Activated CD8-positive, alpha-beta memory T cell treated with anti-CD3 and anti-CD28 coated beads, Interleukin-2, amount 50 U/mL, for 48 hours (primary cell): ENCODE results near the gene KRTAP2-4.
"Not testable (repeated sequence)": the region's sequence is repeated elsewhere in the genome, so short reads cannot be mapped to it uniquely, and the experiment has no call there.

Experiments used
- DNase-seq: peaks from one replicate; pipeline ENCODE4 v3.0.0-alpha.2; 2020

KRTAP2-4 gene

DNA sequence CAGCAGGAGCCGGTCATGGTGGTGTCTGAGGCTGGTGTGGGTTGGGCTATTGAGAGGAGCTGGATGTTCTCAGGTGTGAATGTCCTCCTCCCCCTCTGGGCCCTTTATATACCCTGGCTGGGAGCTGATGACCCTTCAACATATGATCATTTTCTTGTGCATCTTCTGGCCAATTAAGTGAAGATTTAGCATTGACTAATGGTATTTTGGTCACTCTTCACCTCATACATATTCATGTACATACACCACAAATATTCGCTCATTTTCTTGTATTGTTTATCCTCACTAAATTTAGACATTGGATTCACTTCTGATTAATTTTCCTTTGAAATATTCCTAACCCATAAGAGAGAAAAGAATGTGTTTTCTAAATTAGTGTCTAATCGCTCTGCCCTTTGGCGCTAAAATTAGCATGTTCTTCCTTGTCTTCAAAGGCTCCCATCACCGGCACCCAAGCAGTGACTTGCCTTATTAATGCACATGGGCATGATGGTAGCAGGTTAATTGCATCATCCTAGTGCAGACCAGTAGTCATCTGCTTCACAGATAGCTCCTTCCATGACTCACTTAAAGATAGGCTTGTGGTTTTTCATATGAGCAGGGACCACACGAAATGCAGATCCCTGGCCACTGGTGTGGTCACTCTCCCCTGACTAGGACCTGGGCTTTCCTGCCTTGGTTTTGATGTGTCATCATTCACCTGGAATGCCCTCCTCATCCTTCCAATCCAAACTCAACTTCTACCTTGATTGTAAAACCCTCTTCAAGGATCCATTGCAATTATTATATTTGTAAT, at the start of gene KRTAP2-4:
TSS of gene KRTAP2-4 (minus strand) at position 51 of the 796 bp plus-strand sequence. CDS start at position 17, 34 bp downstream.
- no peak for DNase-seq

GRCh38 chr17:41111151-41111885, 45.6 kb upstream of the KRTAP2-4 start:
- DNase-seq: no peak

- DNase-seq: not testable (repeated sequence)
These were observed 43.2 kb upstream of the KRTAP2-4 start for GRCh38 chr17:41108728-41109386.

DNA sequence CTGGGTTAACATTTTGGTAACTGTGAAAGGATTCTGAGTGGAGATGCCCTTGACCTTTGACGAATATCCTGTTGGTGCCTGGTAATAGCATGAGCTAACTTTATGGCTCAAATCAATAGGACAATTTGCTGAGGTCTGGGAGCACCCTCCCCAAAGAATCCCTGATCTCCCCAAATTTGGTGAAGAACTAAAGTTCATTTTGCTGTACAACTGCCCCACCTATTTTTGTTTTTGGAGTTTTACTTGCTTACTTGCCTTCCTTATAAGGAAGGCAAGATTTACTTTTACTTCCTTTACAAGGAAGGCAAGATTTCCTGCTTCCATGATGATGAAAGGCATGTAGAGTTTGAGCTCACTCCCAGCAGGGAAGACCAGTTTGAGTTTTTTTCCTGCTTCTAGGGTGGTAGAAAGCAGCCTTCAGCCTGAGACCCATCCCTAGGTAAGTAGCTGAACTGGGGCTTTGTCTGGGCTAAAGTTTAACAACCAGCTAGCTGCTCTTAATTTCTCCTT, 42.3 kb upstream of the KRTAP2-4 start:
- no peak for DNase-seq

DNA sequence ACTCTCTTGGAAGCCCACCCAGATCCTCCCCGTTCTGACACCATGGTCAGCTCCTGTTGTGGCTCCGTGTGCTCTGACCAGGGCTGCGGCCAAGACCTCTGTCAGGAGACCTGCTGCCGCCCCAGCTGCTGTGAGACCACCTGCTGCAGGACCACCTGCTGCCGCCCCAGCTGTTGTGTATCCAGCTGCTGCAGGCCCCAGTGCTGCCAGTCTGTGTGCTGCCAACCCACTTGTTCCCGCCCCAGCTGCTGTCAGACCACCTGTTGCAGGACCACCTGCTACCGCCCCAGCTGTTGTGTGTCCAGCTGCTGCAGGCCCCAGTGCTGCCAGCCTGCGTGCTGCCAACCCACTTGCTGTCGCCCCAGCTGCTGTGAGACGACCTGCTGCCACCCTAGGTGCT, 39.7 kb upstream of the KRTAP2-4 start, which contains the start of gene KRTAP4-9:
TSS of gene KRTAP4-9 (plus strand) at position 43 of the 400 bp plus-strand sequence. CDS start at position 43, 0 bp downstream.
- not testable (repeated sequence) for DNase-seq

- not testable (repeated sequence) for DNase-seq
These were observed 38.8 kb upstream of the KRTAP2-4 start for GRCh38 chr17:41104386-41105038.

GRCh38 chr17:41103896-41104295, 38.2 kb upstream of the KRTAP2-4 start:
- no peak for DNase-seq

DNA sequence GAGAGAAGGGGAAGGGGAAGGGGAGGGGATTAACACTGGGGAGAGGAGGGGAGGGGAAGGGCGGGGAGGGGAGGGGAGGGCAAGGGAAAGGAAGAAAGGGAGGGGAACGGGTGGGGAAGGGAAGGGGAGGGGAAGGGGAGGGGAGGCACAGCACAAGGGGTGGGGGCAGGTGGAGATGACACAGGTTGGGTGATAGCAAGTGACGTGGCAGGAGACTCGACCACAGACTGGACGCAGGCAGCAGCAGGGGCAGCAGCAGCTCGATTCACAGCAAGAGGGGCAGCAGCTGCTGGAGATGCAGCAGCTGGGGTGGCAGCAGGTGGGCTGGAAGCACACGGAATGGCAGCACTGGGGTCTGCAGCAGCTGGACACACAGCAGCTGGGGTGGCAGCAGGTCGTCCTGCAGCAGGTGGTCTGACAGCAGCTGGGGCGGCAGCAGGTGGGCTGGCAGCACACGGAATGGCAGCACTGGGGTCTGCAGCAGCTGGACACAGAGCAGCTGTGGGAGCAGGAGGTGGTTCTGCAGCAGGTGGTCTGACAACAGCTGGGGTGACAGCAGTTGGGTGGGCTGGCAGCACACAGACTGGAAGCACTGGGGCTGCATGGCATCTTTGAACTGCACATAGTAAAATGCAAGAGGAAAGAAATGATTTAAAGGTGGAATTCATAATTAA, 36.0 kb upstream of the KRTAP2-4 start, which contains the start of gene KRTAP4-16:
TSS of gene KRTAP4-16 (minus strand) at position 624 of the 674 bp plus-strand sequence. CDS start at position 624, 0 bp downstream.
- DNase-seq: no peak

DNA sequence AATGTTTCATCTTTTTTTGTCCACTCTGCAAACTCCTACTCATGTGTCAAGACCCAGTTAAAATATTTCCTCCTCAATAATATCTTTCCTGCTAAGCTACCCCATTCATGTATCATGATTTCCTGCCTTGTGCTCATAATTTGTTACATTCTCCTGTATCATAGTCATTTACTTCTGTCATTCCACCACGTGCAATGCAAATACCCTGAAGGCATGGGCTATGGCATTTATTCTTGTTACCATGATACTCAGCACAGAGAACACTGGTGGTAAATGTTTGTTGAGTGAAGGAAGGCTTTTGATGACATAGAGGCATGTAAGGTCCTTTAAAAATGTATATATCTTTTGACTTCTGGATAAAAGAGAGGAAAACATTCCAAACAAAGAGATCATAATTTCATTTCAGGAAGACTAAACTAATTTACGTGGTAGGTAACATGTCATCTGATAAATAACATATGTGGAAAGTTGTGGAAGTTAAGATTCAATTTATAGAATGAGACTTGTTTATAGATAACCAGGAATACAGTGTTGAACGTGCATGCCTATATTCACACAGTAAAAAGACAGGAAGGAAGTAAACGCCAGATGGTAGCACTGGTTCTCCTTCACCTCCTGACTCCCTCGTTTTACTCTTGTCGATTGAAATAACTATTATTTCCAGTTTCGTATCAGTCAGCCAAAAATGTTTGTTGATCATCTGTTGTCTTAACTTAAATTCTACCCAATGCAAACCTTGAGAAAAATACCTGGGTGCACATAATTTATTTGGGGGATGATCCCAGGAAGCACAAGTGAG, 34.2 kb upstream of the KRTAP2-4 start:
- DNase-seq: not testable (repeated sequence)

DNA sequence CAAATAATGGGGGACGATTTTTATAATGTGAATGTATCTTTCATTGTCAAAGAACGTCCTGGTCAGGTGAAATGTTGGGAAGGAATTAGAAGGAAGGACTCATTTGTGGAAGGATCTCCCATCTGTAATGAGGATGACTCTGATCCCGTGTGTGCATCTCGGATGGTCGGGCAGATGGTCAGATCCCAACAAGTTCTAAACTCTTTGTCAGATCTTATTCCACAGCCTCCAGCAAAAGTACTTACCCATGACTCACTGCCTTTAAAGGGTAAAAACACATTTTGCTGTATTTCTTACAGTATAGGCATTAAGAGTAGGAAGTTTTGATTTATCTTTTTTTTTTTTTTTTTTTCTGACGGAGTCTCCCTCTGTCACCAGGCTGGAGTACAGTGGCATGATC, 32.8 kb upstream of the KRTAP2-4 start:
- no peak for DNase-seq

DNA sequence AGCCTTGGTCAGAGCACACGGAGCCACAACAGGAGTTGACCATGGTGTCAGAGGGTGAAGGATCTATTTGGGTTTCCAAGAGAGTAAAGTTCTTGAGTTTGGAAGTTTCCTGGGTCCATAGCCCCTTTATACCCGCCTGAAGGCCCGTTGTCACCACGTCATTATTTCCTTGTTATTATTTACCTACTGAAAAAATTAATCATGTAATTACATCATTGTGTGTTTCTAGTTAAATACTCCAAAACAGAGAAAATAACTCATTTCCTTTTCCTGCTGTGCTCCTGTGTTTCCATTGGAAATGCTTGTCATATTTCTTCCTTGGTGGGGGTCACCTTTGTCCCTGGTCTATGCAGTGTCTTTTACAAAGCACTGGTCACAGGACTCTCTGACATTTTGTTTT, 32.4 kb upstream of the KRTAP2-4 start, which contains the start of gene KRTAP4-8:
TSS of gene KRTAP4-8 (minus strand) at position 101 of the 400 bp plus-strand sequence. CDS start at position 43, 58 bp downstream.
- DNase-seq: no peak

DNA sequence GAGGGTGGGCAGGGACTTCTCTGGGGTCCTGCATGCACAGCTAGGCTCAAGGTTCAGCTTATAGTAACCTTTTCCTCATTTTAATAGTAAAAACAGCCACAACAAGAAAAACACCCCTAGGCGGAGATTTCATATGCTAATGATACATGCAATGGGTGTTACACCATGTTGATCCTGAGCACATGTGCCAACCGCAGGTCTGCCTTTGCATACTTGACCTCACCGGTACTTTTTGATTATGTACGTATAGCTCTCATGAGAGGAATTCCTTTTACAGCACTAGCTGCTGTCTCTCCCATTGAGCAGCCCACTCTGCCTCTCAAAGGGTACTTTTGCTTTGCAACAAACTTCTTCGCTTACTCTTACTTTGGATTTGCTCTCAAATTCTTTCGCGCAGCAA, 30.4 kb upstream of the KRTAP2-4 start:
- DNase-seq: no peak

DNA sequence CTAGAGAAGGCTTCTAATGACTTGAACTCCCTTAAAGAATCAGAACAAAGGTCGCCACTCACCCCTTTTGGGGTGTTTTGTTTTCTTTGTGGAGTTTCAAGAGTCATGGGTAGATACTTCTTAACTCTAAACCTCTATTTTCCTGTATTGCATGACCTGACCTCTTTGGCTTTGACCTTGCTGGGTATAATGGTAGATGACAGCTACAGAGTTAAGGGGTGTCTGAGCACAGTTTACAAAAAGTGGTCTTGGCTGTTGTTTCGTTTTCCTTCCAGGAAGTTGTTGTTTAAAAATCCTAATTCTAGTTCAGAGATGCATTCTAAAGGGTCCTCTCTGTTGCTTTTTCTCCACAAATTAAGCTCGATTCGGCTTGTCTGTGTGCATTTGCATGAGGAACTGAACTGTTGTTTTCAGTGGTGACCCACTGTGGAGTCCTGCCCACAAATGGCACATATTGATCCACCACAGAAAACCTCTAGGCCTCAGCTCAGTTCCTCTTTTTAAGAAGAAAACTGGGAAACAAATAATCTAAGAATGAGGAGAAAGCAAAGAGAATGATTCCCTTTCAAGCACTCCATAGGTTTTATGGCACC, 23.2 kb upstream of the KRTAP2-4 start:
- not testable (repeated sequence) for DNase-seq

- not testable (repeated sequence) for DNase-seq
These were observed 18.6 kb upstream of the KRTAP2-4 start, which contains the start of gene KRTAP4-7 for GRCh38 chr17:41084100-41084856. KRTAP4-7 (plus strand) TSS chr17:41084150; CDS start chr17:41084207, 57 bp downstream.

DNA sequence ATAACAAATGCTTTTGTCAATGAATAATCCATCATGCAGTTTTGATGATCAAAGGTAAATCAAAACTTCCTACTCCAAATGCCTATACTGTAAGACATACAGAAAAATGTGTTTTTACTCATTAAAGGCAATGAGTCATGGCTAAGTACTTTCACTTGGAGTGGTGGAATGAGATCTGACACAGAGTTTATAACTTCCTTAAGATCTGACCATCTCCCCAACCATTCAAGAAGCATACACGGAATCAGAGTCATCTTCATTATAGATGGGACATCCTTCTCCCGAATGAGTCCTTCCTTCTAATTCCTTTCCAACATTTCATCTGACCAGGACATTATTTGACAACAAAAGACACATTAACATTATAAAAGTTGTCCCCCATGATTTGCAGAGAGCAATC, 17.7 kb upstream of the KRTAP2-4 start:
- DNase-seq: not testable (repeated sequence)

GRCh38 chr17:41082626-41083025, 16.9 kb upstream of the KRTAP2-4 start:
- no peak for DNase-seq

GRCh38 chr17:41076788-41077187, 11.1 kb upstream of the KRTAP2-4 start:
- no peak for DNase-seq

DNA sequence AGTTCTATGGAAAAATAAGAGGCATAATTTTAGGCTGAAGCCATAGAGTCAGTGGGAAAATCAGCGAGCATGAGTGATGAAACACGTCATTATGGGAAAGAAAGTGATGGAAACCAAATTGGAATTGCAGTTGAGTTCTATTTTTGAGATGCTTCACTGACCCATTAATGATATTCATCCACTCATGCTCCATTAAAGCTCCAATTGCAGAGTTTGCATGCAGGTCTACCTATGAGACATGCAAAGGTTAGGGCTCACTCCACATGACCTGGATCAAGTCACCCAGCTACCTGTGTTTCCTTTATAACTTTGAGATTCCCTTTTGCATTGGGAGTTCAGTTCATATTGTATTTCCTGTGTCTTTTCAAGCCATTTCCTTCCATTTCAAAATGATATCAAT, 8.0 kb upstream of the KRTAP2-4 start:
- DNase-seq: no peak

- DNase-seq: no peak
These were observed 6.1 kb upstream of the KRTAP2-4 start for GRCh38 chr17:41071606-41072360.
